Lung (tissue), 12 donors: ENCODE results near the gene COL18A1. TPM values are rescaled to one million over a fixed set of nuclear protein-coding genes. Genes with fewer than 3 reads are reported as not detected.

Source experiments
- ATAC-seq: fragments of 200-7000 bp; cut with Tn5 transposase; one replicate; pipeline ENCODE4 v1.9.1; 2020; ENCODE audit warnings: moderate number of reproducible peaks; ENCODE audit not compliant: insufficient read depth, low FRiP score
- DNase-seq, 3 donors: peaks; one replicate each; pipeline ENCODE4 v3.0.0-alpha.2; 2013 to 2017
- H3K27ac ChIP-seq, 2 donors: one replicate each; pipeline ENCODE4 v1.5.1; 2013; ENCODE audit warnings: mild to moderate bottlenecking in 2 of 2, moderate library complexity in 2 of 2, control low read depth in 1 of 2, inconsistent platforms in 1 of 2, low read depth in 1 of 2, low read length in 1 of 2
- H3K27me3 ChIP-seq, 3 donors: one replicate each; pipeline ENCODE4 v1.5.1; 2013; ENCODE audit warnings: low read length in 2 of 3; ENCODE audit not compliant: control insufficient read depth in 3 of 3, insufficient read depth in 3 of 3
- H3K36me3 ChIP-seq, 4 donors: one replicate each; pipeline ENCODE4 v1.5.1; 2013; ENCODE audit warnings: low read length in 4 of 4, mild to moderate bottlenecking in 1 of 4, moderate library complexity in 1 of 4; ENCODE audit not compliant: control insufficient read depth in 4 of 4, insufficient read depth in 4 of 4
- H3K4me1 ChIP-seq, 5 donors: one replicate each; pipeline ENCODE4 v1.5.1; 2013; ENCODE audit warnings: low read length in 5 of 5, mild to moderate bottlenecking in 2 of 5, moderate library complexity in 1 of 5; ENCODE audit not compliant: control insufficient read depth in 5 of 5, insufficient read depth in 5 of 5
- H3K4me3 ChIP-seq: one replicate; pipeline ENCODE4 v1.5.1; 2013; ENCODE audit warnings: mild to moderate bottlenecking, control low read depth, moderate library complexity
- H3K9ac ChIP-seq, 2 donors: one replicate each; pipeline ENCODE4 v1.5.1; 2013; ENCODE audit warnings: low read length in 2 of 2, control low read depth in 1 of 2; ENCODE audit not compliant: insufficient read depth in 1 of 2
- H3K9me3 ChIP-seq, 4 donors: one replicate each; pipeline ENCODE4 v1.5.1; 2013; ENCODE audit warnings: low read length in 3 of 4, mild to moderate bottlenecking in 1 of 4, moderate library complexity in 1 of 4; ENCODE audit not compliant: control insufficient read depth in 4 of 4, insufficient read depth in 3 of 4
- CTCF ChIP-seq: IDR thresholded peaks from 2 replicates; pipeline ENCODE4 v1.5.1; 2012; ENCODE audit warnings: mild to moderate bottlenecking; ENCODE audit errors: control extremely low read depth, extremely low read depth
- WGBS, 2 donors: extraction: QIAGEN DNeasy Blood & Tissue Kit; methylation state at CpG; one replicate each; pipeline ENCODE4 v1.1.7; 2013; 5-methylcytosine and 5-hydroxymethylcytosine counted together
- polyA plus RNA-seq, 2 donors: library from polyadenylated mRNA; stranded (reverse); fragments of 200-250 nt; gene quantifications; one replicate each; pipeline ENCODE4 v1.2.1, GENCODE V29; 2013
- total RNA-seq, 2 donors: library from RNA; depleted of rRNA in 1 of 2; stranded (reverse); fragments of >200 nt in 1 of 2; gene quantifications; one replicate each; pipeline ENCODE4 v1.2.1, GENCODE V29; 2014 to 2021
- donor health status: control.
- donor health status: control.
- donor health status: Bipolar disorder and iron deficiency.
- donor health status: healthy.
- donor health status: DM: yes; HTN: yes; CAD: no.

COL18A1 gene
- total and polyA plus RNA-seq, 4 donors: 42.7 to 102 (median 45.8) TPM

- peaks cover 0 to 29% (median 10%) of the 10 kb centered on the region in 5 donors for H3K4me1 ChIP-seq
Measured at GRCh38 chr21:45473496-45474322, 68.7 kb downstream of the COL18A1 start.

GRCh38 chr21:45474323-45474950, 69.5 kb downstream of the COL18A1 start:
- Histone ChIP-seq H3K9me3 (no peaks in the 10 kb centered on the region), H3K9ac (no peak overlapping the region), H3K4me1 (peaks cover 0 to 27% (median 10%) of the 10 kb centered on the region in 5 donors), H3K36me3 (peaks cover 0 to 10% (median 5%) of the 10 kb centered on the region in 4 donors), H3K27ac (no peak overlapping the region), H3K27me3 (peaks cover 0 to 3% (median 0%) of the 10 kb centered on the region in 3 donors), H3K4me3 (no peak overlapping the region)
- 94 to 98% methylated on average over 18 of the region's 18 CpGs for WGBS, 2 donors
- ATAC-seq: no peak
- DNase-seq: no peak
- TF ChIP-seq CTCF: no peak

More at GRCh38 chr21:45473496-45474322, 68.7 kb downstream of the COL18A1 start:
- H3K4me3 ChIP-seq: no peak overlapping the region
- H3K9ac ChIP-seq: no peak overlapping the region
- ATAC-seq (no peak), DNase-seq (no peak)
- H3K27me3 ChIP-seq: peaks cover 0 to 3% (median 0%) of the 10 kb centered on the region in 3 donors
- TF ChIP-seq CTCF: no peak
- no peak overlapping the region for H3K27ac ChIP-seq
- H3K9me3 ChIP-seq: no peaks in the 10 kb centered on the region
- H3K36me3 ChIP-seq: peaks cover 0 to 11% (median 4%) of the 10 kb centered on the region in 4 donors
- 90 to 93% methylated on average over 24 of the region's 24 CpGs for WGBS, 2 donors

GRCh38 chr21:45475004-45475685, 70.2 kb downstream of the COL18A1 start:
- peaks cover 0 to 10% (median 5%) of the 10 kb centered on the region in 4 donors for H3K36me3 ChIP-seq
- H3K9me3 ChIP-seq: no peaks in the 10 kb centered on the region
- 94 to 97% methylated on average over 43 of the region's 43 CpGs for WGBS, 2 donors
- H3K4me1 ChIP-seq: peaks cover 0 to 25% (median 8%) of the 10 kb centered on the region in 5 donors
- H3K27ac ChIP-seq: no peak overlapping the region
- ATAC-seq (no peak), DNase-seq (no peak)
- no peak overlapping the region for H3K9ac ChIP-seq
- no peak for TF ChIP-seq CTCF
- H3K27me3 ChIP-seq: peaks cover 0 to 3% (median 0%) of the 10 kb centered on the region in 3 donors
- H3K4me3 ChIP-seq: no peak overlapping the region
